ENCODE data around the gene PTPA. TPM values are rescaled to one million over a fixed set of nuclear protein-coding genes. Genes with fewer than 3 reads are reported as not detected.

PTPA gene
- polyA plus RNA-seq, 3 donors, result 11.7 to 38.5 (median 12.4) TPM

DNA sequence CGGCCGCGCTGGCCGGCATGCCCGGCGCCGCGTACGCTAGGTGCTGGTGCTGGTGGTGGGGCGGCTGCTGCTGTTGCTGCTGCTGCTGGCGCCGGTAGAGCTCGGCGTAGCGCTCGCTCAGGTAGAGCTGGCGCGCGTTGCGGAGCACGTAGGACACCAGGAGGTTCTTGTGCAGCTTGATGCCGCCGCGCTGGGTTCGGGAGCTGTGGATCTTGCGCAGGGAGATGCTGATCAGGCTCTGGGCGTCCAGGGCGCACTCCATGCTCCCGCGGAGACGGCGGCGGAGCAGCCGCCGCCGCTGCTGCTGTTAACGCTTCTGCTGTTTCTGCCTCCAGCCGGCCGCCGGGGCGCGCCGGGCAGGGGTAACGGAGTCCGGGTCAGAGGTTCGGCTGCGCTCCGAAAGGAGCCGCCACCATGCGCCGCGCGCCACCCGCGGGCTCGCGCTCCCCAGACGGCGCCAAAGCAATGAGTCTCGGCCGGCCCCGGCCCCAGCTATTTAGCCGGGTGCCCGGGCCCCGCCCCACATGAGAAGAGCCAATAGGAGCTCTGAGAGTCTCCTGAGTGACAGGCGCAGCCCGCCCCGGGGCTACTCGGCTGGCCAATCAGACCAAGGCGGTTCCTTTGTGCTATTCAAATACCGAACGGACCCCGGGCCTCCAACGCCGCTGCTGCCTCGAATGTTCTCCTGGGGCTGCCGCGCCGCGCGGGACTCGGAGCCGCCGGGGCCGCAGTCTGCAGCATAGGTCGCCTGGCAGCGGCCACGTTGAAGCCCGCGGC is 66.8 kb downstream of the PTPA start, which contains the start of gene IER5L:
Gene IER5L (minus strand): TSS at position 471 of the 777 bp plus-strand sequence. CDS start 209 bp downstream, at position 262.
- H3K9ac ChIP-seq (ENCODE audit: insufficient read depth, low read length, poor library complexity, severe bottlenecking), result peak within 1 kb of the TSS; percentile 82
- WGBS (ENCODE audit: insufficient coverage), result under 1% methylated on average over 90 of the region's 90 CpGs
- no peaks in the 10 kb centered on the region for H3K9me3 ChIP-seq (replicated peaks in 1 of 2; ENCODE audit: control insufficient read depth in 1 of 2, insufficient read depth in 1 of 2, low read length in 2 of 2)
- peak within 1 kb of the TSS; percentile 98 for H3K4me2 ChIP-seq (replicated peaks; ENCODE audit: extremely low read depth, low read length, poor library complexity, severe bottlenecking)
- Mint-ChIP-seq H3K27me3 (ENCODE audit: low read depth in 3 of 3) (peaks cover 9 to 17% (median 16%) of the 10 kb centered on the region in 3 donors), H3K4me1 (peaks cover 16% of the 10 kb centered on the region), H3K27ac (peak within 1 kb of the TSS; percentile 54 to 94 (median 84)), H3K36me3 (no peaks in the 10 kb centered on the region), H3K9me3 (peaks cover 0 to 1% (median 0%) of the 10 kb centered on the region in 7 donors), H3K4me3 (peak within 1 kb of the TSS; percentile 98)
- peak within 1 kb of the TSS in 1 of 2 donors; percentile 88 for H3K27ac ChIP-seq (ENCODE audit: low read depth in 1 of 2, low read length in 2 of 2)
- peak; percentile 92 to 96 (median 94) for DNase-seq
- H3K36me3 ChIP-seq (replicated peaks in 1 of 2; ENCODE audit: control insufficient read depth in 1 of 2, insufficient read depth in 2 of 2, low read length in 2 of 2), result no peaks in the 10 kb centered on the region
- H3K4me3 ChIP-seq (replicated peaks in 1 of 3; ENCODE audit: low read depth in 2 of 3, low read length in 3 of 3), result peak within 1 kb of the TSS; percentile 93 to 98 (median 97)
- intact Hi-C loops (cut with micrococcal nuclease), result loop anchor here (5.0 to 10.0 kb wide), 5 partner anchors 41 to 449 kb away; partner anchors contain the start of gene NTMT1 (in 1 of the 2)
- H2AFZ ChIP-seq (ENCODE audit: insufficient read depth, low read depth, low read length, poor library complexity, severe bottlenecking), result peak within 1 kb of the TSS; percentile 86
- H3K27me3 ChIP-seq (ENCODE audit: control insufficient read depth in 2 of 2, insufficient read depth in 2 of 2, low read length in 2 of 2), result peaks cover 0 to 8% of the 10 kb centered on the region in 2 donors
- H3K79me2 ChIP-seq (ENCODE audit: insufficient read depth, low read length), result peaks cover 14% of the 10 kb centered on the region
- peaks cover 27 to 36% of the 10 kb centered on the region in 2 donors for H3K4me1 ChIP-seq (ENCODE audit: control insufficient read depth in 1 of 2, insufficient read depth in 2 of 2, low read length in 2 of 2)
- TF ChIP-seq, protein P1, sequence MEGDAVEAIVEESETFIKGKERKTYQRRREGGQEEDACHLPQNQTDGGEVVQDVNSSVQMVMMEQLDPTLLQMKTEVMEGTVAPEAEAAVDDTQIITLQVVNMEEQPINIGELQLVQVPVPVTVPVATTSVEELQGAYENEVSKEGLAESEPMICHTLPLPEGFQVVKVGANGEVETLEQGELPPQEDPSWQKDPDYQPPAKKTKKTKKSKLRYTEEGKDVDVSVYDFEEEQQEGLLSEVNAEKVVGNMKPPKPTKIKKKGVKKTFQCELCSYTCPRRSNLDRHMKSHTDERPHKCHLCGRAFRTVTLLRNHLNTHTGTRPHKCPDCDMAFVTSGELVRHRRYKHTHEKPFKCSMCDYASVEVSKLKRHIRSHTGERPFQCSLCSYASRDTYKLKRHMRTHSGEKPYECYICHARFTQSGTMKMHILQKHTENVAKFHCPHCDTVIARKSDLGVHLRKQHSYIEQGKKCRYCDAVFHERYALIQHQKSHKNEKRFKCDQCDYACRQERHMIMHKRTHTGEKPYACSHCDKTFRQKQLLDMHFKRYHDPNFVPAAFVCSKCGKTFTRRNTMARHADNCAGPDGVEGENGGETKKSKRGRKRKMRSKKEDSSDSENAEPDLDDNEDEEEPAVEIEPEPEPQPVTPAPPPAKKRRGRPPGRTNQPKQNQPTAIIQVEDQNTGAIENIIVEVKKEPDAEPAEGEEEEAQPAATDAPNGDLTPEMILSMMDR (IDR thresholded peaks at IDR 0.05), result no peak
- H4K20me1 ChIP-seq (ENCODE audit: insufficient read depth, low read length), result peaks cover 17% of the 10 kb centered on the region

- peak overlapping the region; percentile 20 to 55 for H3K4me3 Mint-ChIP-seq
- H3K36me3 Mint-ChIP-seq, result no peaks in the 10 kb centered on the region
- H3K27ac ChIP-seq (ENCODE audit: low read depth in 1 of 2, low read length in 2 of 2), result no peak overlapping the region
- H2AFZ ChIP-seq (ENCODE audit: insufficient read depth, low read depth, low read length, poor library complexity, severe bottlenecking), result peak overlapping the region; percentile 13
- H3K36me3 ChIP-seq (replicated peaks in 1 of 2; ENCODE audit: control insufficient read depth in 1 of 2, insufficient read depth in 2 of 2, low read length in 2 of 2), result no peaks in the 10 kb centered on the region
- intact Hi-C loops (cut with micrococcal nuclease), result loop anchor here (5.0 to 10.0 kb wide), 5 partner anchors 41 to 449 kb away; partner anchors contain the start of gene NTMT1 (in 1 of the 2)
- H3K9me3 Mint-ChIP-seq, result no peaks in the 10 kb centered on the region
- no peak overlapping the region for H3K27ac Mint-ChIP-seq
- 26% methylated on average over 32 of the region's 45 CpGs for WGBS (ENCODE audit: insufficient coverage)
- peaks cover 2 to 11% (median 9%) of the 10 kb centered on the region in 3 donors for H3K27me3 Mint-ChIP-seq (ENCODE audit: low read depth in 3 of 3)
- TF ChIP-seq, protein P1 (IDR thresholded peaks at IDR 0.05), result no peak
- peaks cover 11% of the 10 kb centered on the region for H3K4me1 Mint-ChIP-seq
- H4K20me1 ChIP-seq (ENCODE audit: insufficient read depth, low read length), result peaks cover 17% of the 10 kb centered on the region
- H3K79me2 ChIP-seq (ENCODE audit: insufficient read depth, low read length), result peaks cover 14% of the 10 kb centered on the region
- H3K4me3 ChIP-seq (replicated peaks in 1 of 3; ENCODE audit: low read depth in 2 of 3, low read length in 3 of 3), result peak overlapping the region in 1 of 3 experiments; percentile 98
- no peak overlapping the region for H3K9ac ChIP-seq (ENCODE audit: insufficient read depth, low read length, poor library complexity, severe bottlenecking)
- no peak for DNase-seq
- H3K4me2 ChIP-seq (replicated peaks; ENCODE audit: extremely low read depth, low read length, poor library complexity, severe bottlenecking), result peak overlapping the region; percentile 76
- H3K4me1 ChIP-seq (ENCODE audit: control insufficient read depth in 1 of 2, insufficient read depth in 2 of 2, low read length in 2 of 2), result peaks cover 24 to 32% of the 10 kb centered on the region in 2 donors
- H3K27me3 ChIP-seq (ENCODE audit: control insufficient read depth in 2 of 2, insufficient read depth in 2 of 2, low read length in 2 of 2), result peaks cover 0 to under 1% of the 10 kb centered on the region in 2 donors
- H3K9me3 ChIP-seq (replicated peaks in 1 of 2; ENCODE audit: control insufficient read depth in 1 of 2, insufficient read depth in 1 of 2, low read length in 2 of 2), result no peaks in the 10 kb centered on the region
These were observed 67.6 kb downstream of the PTPA start for GRCh38 chr9:129178568-129179382.

Measured in CD14-positive monocyte (primary cell).